ENCODE measurements around the gene HJURP. TPM values are rescaled to one million over a fixed set of nuclear protein-coding genes. Genes with fewer than 3 reads are reported as not detected.
A peak's percentile ranks its signal among the peaks of the same experiment; 100 is the strongest.

The HJURP gene
- total RNA-seq, 1 experiment from 2014 or later = 49.7 TPM

DNA sequence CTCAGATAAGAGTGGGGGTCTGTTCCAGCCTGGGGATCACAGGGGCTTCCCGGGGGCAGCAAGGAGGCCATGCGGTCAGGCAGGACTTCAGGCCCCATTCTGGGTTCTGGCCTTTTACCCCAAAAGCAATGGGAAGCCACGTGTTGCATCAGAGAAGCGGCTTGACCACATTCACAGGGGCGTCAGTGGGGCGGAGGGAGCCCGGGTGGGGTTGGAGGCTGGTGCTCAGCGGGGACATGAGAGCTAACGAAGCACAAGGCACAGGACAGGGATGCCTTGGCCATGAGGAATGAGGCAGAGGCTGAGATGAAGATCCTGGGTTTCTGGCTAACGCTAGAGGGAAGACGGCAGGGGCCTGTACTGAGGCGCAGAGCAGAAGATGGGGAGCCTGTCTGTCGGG is 6.1 kb downstream of the HJURP start:
- H3K4ac ChIP-seq (ENCODE audit: low read depth, low read length) = no peak overlapping the region
- no peak overlapping the region for H3T11ph ChIP-seq (ENCODE audit: low read length)
- no peak overlapping the region for H3K18ac ChIP-seq (ENCODE audit: insufficient read length, low read depth, low read length)
- H3K23me2 ChIP-seq (ENCODE audit: insufficient read length, low read depth, low read length, poor library complexity, severe bottlenecking) = peaks cover 4% of the 10 kb centered on the region
- WGBS (ENCODE audit: extremely low coverage, insufficient read length, low lambda C conversion rate) = no CpG with 5 or more reads among the region's 13 CpGs
- Mint-ChIP-seq H3K4me1 (peaks cover 14 to 16% of the 10 kb centered on the region in 2 experiments), H3K4me3 (no peak overlapping the region), H3K27me3 (ENCODE audit: low read depth) (no peaks in the 10 kb centered on the region), H3K36me3 (ENCODE audit: insufficient read depth in 1 of 3, low read depth in 3 of 3) (peaks cover 71 to 93% (median 91%) of the 10 kb centered on the region in 3 experiments), H3K27ac (peak overlapping the region; percentile 66 to 91 (median 78); a peak in 6 of 7 replicates), H3K9me3 (no peaks in the 10 kb centered on the region)
- H2BK20ac ChIP-seq (ENCODE audit: low read depth, low read length, poor library complexity, severe bottlenecking) = no peak overlapping the region
- H4K5ac ChIP-seq (ENCODE audit: insufficient read length, low read depth, low read length) = no peak overlapping the region
- H3K27me3 ChIP-seq (ENCODE audit: insufficient read depth, low read length) = no peaks in the 10 kb centered on the region
- no peak overlapping the region for H3K23ac ChIP-seq (ENCODE audit: insufficient read length, low read depth, low read length)
- H2BK120ac ChIP-seq (ENCODE audit: low read depth, low read length, poor library complexity, severe bottlenecking) = no peak overlapping the region
- no peak overlapping the region for H4K8ac ChIP-seq (replicated peaks; ENCODE audit: insufficient read length, low read depth, low read length)
- H3K4me1 ChIP-seq (ENCODE audit: insufficient read depth, low read length) = peaks cover 2% of the 10 kb centered on the region; the same call in 1 of the 2 replicates
- H3K4me2 ChIP-seq (ENCODE audit: insufficient read depth, insufficient read length, low read length) = no peak overlapping the region
- peaks cover 3% of the 10 kb centered on the region for H3K79me1 ChIP-seq (ENCODE audit: insufficient read depth, low read depth, low read length, poor library complexity, severe bottlenecking)
- no peaks in the 10 kb centered on the region for H3K9me3 ChIP-seq (ENCODE audit: control insufficient read depth, low read depth, low read length)
- H3K56ac ChIP-seq (ENCODE audit: insufficient read length, low read depth, low read length) = no peak overlapping the region
- H2AK5ac ChIP-seq (ENCODE audit: insufficient read length, low read length) = no peak overlapping the region
- H2BK12ac ChIP-seq (ENCODE audit: insufficient read length, low read depth, low read length) = no peak overlapping the region
- no peak overlapping the region for H2BK15ac ChIP-seq (ENCODE audit: low read depth, low read length)
- no peak overlapping the region for H2AFZ ChIP-seq (ENCODE audit: low read length)
- H3K14ac ChIP-seq (ENCODE audit: insufficient read depth, low read length) = no peak overlapping the region
- peaks cover 21% of the 10 kb centered on the region; the same call in 1 of the 2 replicates for H3K79me2 ChIP-seq (ENCODE audit: insufficient read depth, low read length)
- no peaks in the 10 kb centered on the region for H4K20me1 ChIP-seq (ENCODE audit: control insufficient read depth, insufficient read depth, insufficient read length)
- H3K27ac ChIP-seq (ENCODE audit: insufficient read length, low read depth, low read length) = no peak overlapping the region
- TF ChIP-seq, protein P1, sequence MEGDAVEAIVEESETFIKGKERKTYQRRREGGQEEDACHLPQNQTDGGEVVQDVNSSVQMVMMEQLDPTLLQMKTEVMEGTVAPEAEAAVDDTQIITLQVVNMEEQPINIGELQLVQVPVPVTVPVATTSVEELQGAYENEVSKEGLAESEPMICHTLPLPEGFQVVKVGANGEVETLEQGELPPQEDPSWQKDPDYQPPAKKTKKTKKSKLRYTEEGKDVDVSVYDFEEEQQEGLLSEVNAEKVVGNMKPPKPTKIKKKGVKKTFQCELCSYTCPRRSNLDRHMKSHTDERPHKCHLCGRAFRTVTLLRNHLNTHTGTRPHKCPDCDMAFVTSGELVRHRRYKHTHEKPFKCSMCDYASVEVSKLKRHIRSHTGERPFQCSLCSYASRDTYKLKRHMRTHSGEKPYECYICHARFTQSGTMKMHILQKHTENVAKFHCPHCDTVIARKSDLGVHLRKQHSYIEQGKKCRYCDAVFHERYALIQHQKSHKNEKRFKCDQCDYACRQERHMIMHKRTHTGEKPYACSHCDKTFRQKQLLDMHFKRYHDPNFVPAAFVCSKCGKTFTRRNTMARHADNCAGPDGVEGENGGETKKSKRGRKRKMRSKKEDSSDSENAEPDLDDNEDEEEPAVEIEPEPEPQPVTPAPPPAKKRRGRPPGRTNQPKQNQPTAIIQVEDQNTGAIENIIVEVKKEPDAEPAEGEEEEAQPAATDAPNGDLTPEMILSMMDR (conservative IDR thresholded peaks at IDR 0.05) = no peak
- DNase-seq = no peak
- no peak overlapping the region for H2BK5ac ChIP-seq (ENCODE audit: insufficient read length, low read length)
- H4K91ac ChIP-seq (ENCODE audit: insufficient read length, low read depth, low read length) = no peak overlapping the region
- no peak overlapping the region for H3K9ac ChIP-seq (ENCODE audit: extremely low read depth, insufficient read length, low read length)

Measured in H9 (cell line).